H1 (cell line): ENCODE data around the gene LBP. TPM values are rescaled to one million over a fixed set of nuclear protein-coding genes. Genes with fewer than 3 reads are reported as not detected.
A peak's percentile ranks its signal among the peaks of the same experiment; 100 is the strongest.

Experiments
- CTCF ChIA-PET: fragments of 300-600 bp; sonication (Branson Sonifier 250); formaldehyde crosslinking; loops from one replicate; lab custom pipeline; 2021; ENCODE audit not compliant: partially characterized antibody; lab: Charles Lee
- POLR2A ChIA-PET: fragments of 300-600 bp; sonication (Branson Sonifier 250); formaldehyde crosslinking; loops from one replicate; lab custom pipeline; 2021; ENCODE audit warnings: inconsistent platforms; ENCODE audit not compliant: partially characterized antibody; lab: Charles Lee
- DNase-seq, 2 experiments: peaks; one replicate each; pipeline versions ENCODE4 v3.0.0 to v3.0.0-alpha.2; 2010 to 2022; ENCODE audit warnings: low spot score in 2 of 2, low read depth in 1 of 2, mixed read lengths in 1 of 2
- FAIRE-seq: peaks from 2 replicates; lab custom pipeline; 2011; peaks lifted over from hg19 to GRCh38; lab: Jason Lieb, UNC
- H2AFZ ChIP-seq: 2 replicates; pipeline ENCODE4 v1.8.1; 2012; ENCODE audit warnings: low read length, inconsistent platforms
- H2AK5ac ChIP-seq: 2 replicates; pipeline ENCODE4 v1.6.1; 2013; ENCODE audit warnings: low read depth, low read length
- H2BK120ac ChIP-seq: replicated peaks from 2 replicates; pipeline ENCODE3; 2013; ENCODE audit warnings: low read depth, low read length, inconsistent platforms
- H2BK12ac ChIP-seq: 2 replicates; pipeline ENCODE4 v1.6.1; 2013; ENCODE audit warnings: low read depth, low read length
- H2BK15ac ChIP-seq: 2 replicates; pipeline ENCODE4 v1.6.1; 2013; ENCODE audit warnings: low read length
- H2BK20ac ChIP-seq: 2 replicates; pipeline ENCODE4 v1.6.1; 2013; ENCODE audit warnings: low read length
- H2BK5ac ChIP-seq: 2 replicates; pipeline ENCODE4 v1.6.1; 2013; ENCODE audit warnings: low read depth, low read length
- H3K14ac ChIP-seq: 2 replicates; pipeline ENCODE4 v1.6.1; 2013; ENCODE audit warnings: inconsistent platforms; ENCODE audit not compliant: insufficient read length
- H3K18ac ChIP-seq: 2 replicates; pipeline ENCODE4 v1.6.1; 2013; ENCODE audit warnings: low read length; ENCODE audit errors: extremely low read depth
- H3K23ac ChIP-seq: 2 replicates; pipeline ENCODE4 v1.6.1; 2013; ENCODE audit warnings: inconsistent platforms; ENCODE audit not compliant: insufficient read length
- H3K23me2 ChIP-seq: 2 replicates; pipeline ENCODE4 v1.6.1; 2013; ENCODE audit warnings: low read depth, low read length
- H3K27ac ChIP-seq: 2 replicates; pipeline ENCODE4 v1.6.1; 2011; ENCODE audit warnings: low read depth, low read length, inconsistent platforms
- H3K27me3 ChIP-seq, 4 experiments: replicated peaks in 1 of 4; 1 replicate in 1 of 4; 2 replicates in 3 of 4; pipeline versions ENCODE4 v1.6.1 to v1.8.1; 2011 to 2013; ENCODE audit warnings: low read length in 3 of 4, mild to moderate bottlenecking in 3 of 4, inconsistent platforms in 2 of 4, mixed read lengths in 2 of 4, moderate library complexity in 1 of 4; ENCODE audit not compliant: control insufficient read depth in 3 of 4, insufficient read depth in 3 of 4; ENCODE audit errors: extremely low read depth in 1 of 4
- H3K36me3 ChIP-seq, 4 experiments: 2 replicates each; pipeline versions ENCODE4 v1.6.1 to v1.8.1; 2011 to 2013; ENCODE audit warnings: mild to moderate bottlenecking in 4 of 4, low read length in 3 of 4, moderate library complexity in 2 of 4, control low read depth in 1 of 4, inconsistent platforms in 1 of 4; ENCODE audit not compliant: insufficient read depth in 4 of 4, control insufficient read depth in 2 of 4
- H3K4ac ChIP-seq: replicated peaks from 2 replicates; pipeline ENCODE3; 2013; ENCODE audit warnings: low read length, low read depth, mixed read lengths, inconsistent platforms; ENCODE audit not compliant: insufficient read length
- H3K4me1 ChIP-seq, 4 experiments: replicated peaks in 1 of 4; 1 replicate in 1 of 4; 2 replicates in 3 of 4; pipeline versions ENCODE4 v1.6.1 to v1.8.1; 2011 to 2013; ENCODE audit warnings: low read length in 3 of 4, inconsistent platforms in 2 of 4, mixed read lengths in 1 of 4; ENCODE audit not compliant: insufficient read depth in 4 of 4, control insufficient read depth in 3 of 4
- H3K4me2 ChIP-seq, 2 experiments: 2 replicates each; pipeline versions ENCODE4 v1.6.1 to v1.8.1; 2011 to 2013; ENCODE audit warnings: low read depth in 2 of 2, low read length in 2 of 2, control low read depth in 1 of 2, inconsistent platforms in 1 of 2, mild to moderate bottlenecking in 1 of 2; ENCODE audit not compliant: insufficient read depth in 1 of 2
- H3K4me3 ChIP-seq, 4 experiments: fragments of 200-600, 300-600 bp in 1 of 4; sonication (generic), shearing (Covaris generic), sonication (Bioruptor Twin) in 1 of 4; 2 replicates each; pipeline versions ENCODE4 v1.5.1 to v1.8.1; 2011 to 2016; ENCODE audit warnings: low read length in 4 of 4, low read depth in 3 of 4, control low read depth in 2 of 4, inconsistent platforms in 2 of 4, mild to moderate bottlenecking in 2 of 4, mixed read lengths in 1 of 4, moderate library complexity in 1 of 4; ENCODE audit not compliant: insufficient read depth in 2 of 4; ENCODE audit errors: extremely low read depth in 1 of 4
- H3K56ac ChIP-seq: replicated peaks from 2 replicates; pipeline ENCODE3; 2013; ENCODE audit warnings: low read depth, mild to moderate bottlenecking, mixed read lengths, low read length, inconsistent platforms; ENCODE audit not compliant: insufficient read length
- H3K79me1 ChIP-seq: 2 replicates; pipeline ENCODE4 v1.6.1; 2013; ENCODE audit warnings: low read depth, low read length, control low read depth
- H3K79me2 ChIP-seq, 2 experiments: 2 replicates each; pipeline versions ENCODE4 v1.6.1 to v1.8.1; 2012 to 2013; ENCODE audit warnings: low read length in 2 of 2, mild to moderate bottlenecking in 2 of 2, inconsistent platforms in 1 of 2; ENCODE audit not compliant: insufficient read depth in 2 of 2, control insufficient read depth in 1 of 2
- H3K9ac ChIP-seq, 4 experiments: replicated peaks in 1 of 4; 1 replicate in 1 of 4; 2 replicates in 3 of 4; pipeline versions ENCODE4 v1.6.1 to v1.8.1; 2011 to 2013; ENCODE audit warnings: low read depth in 3 of 4, low read length in 3 of 4, control low read depth in 2 of 4, mild to moderate bottlenecking in 2 of 4, moderate library complexity in 2 of 4, inconsistent platforms in 1 of 4; ENCODE audit errors: extremely low read depth in 1 of 4
- H3K9me3 ChIP-seq, 2 experiments: 2 replicates each; pipeline versions ENCODE4 v1.6.1 to v1.8.1; 2012 to 2013; ENCODE audit warnings: mild to moderate bottlenecking in 2 of 2, moderate library complexity in 2 of 2, control low read depth in 1 of 2, inconsistent platforms in 1 of 2, low read depth in 1 of 2, low read length in 1 of 2, mixed read lengths in 1 of 2; ENCODE audit not compliant: insufficient read depth in 2 of 2
- H4K20me1 ChIP-seq, 2 experiments: replicated peaks in 1 of 2; 2 replicates each; pipeline versions ENCODE3 to v1.8.1; 2011 to 2013; ENCODE audit warnings: inconsistent platforms in 2 of 2, low read length in 2 of 2, mild to moderate bottlenecking in 1 of 2; ENCODE audit not compliant: insufficient read depth in 2 of 2, control insufficient read depth in 1 of 2
- H4K5ac ChIP-seq: 2 replicates; pipeline ENCODE4 v1.6.1; 2013; ENCODE audit warnings: low read length, low read depth, mixed read lengths, inconsistent platforms; ENCODE audit not compliant: insufficient read length
- H4K8ac ChIP-seq: 2 replicates; pipeline ENCODE4 v1.8.0; 2013; ENCODE audit warnings: mild to moderate bottlenecking, moderate library complexity, low read length, inconsistent platforms; ENCODE audit not compliant: insufficient read depth; ENCODE audit errors: extremely low read depth
- H4K91ac ChIP-seq: replicated peaks from 2 replicates; pipeline ENCODE3; 2013; ENCODE audit warnings: low read length, mixed read lengths, inconsistent platforms; ENCODE audit not compliant: insufficient read length
- CEBPB ChIP-seq: IDR thresholded peaks from 2 replicates; pipeline ENCODE4 v1.6.1; 2012; ENCODE audit warnings: low read depth, low read length
- EZH2 ChIP-seq: fragments of 200-600 bp; sonication (generic); IDR thresholded peaks from 2 replicates; pipeline ENCODE4 v1.7.1; 2012; ENCODE audit warnings: low read depth, mild to moderate bottlenecking, moderate library complexity, low read length, inconsistent platforms; ENCODE audit not compliant: severe bottlenecking
- KDM1A ChIP-seq: fragments of 200-600, 300-600 bp; sonication (generic); IDR thresholded peaks from 2 replicates; pipeline ENCODE4 v1.7.1; 2016; ENCODE audit warnings: mild to moderate bottlenecking, low read length, borderline replicate concordance
- MAFK ChIP-seq: IDR thresholded peaks from 2 replicates; pipeline ENCODE4 v1.6.1; 2012; ENCODE audit warnings: low read depth, mild to moderate bottlenecking, improper control_type of control experiment, low read length
- POLR2A ChIP-seq, 2 experiments: IDR thresholded peaks; 1 replicate in 1 of 2; 2 replicates in 1 of 2; pipeline ENCODE4 v1.6.1; 2011; ENCODE audit warnings: low read depth in 2 of 2, low read length in 2 of 2, mild to moderate bottlenecking in 2 of 2; ENCODE audit errors: control extremely low read depth in 1 of 2
- POU5F1 ChIP-seq: IDR thresholded peaks from 2 replicates; pipeline ENCODE4 v1.6.1; 2011; ENCODE audit warnings: low read depth, mild to moderate bottlenecking, low read length, moderate library complexity
- RAD21 ChIP-seq, 2 experiments: IDR thresholded peaks in 1 of 2; conservative IDR thresholded peaks in 1 of 2; 2 replicates each; pipeline ENCODE4 v1.6.1; 2011; ENCODE audit warnings: low read depth in 2 of 2, low read length in 2 of 2, improper control_type of control experiment in 1 of 2, inconsistent platforms in 1 of 2, mild to moderate bottlenecking in 1 of 2, moderate library complexity in 1 of 2
- RNF2 ChIP-seq: fragments of 200-900, 300-1000 bp; sonication (generic); IDR thresholded peaks from 2 replicates; pipeline ENCODE4 v1.7.1; 2016; ENCODE audit warnings: borderline replicate concordance, low read depth, mild to moderate bottlenecking, antibody characterized with exemption, low read length; ENCODE audit not compliant: poor library complexity, severe bottlenecking; ENCODE audit errors: missing control alignments
- RXRA ChIP-seq: IDR thresholded peaks from 2 replicates; pipeline ENCODE4 v1.6.1; 2011; ENCODE audit warnings: low read depth, mild to moderate bottlenecking, low read length, moderate library complexity; ENCODE audit not compliant: insufficient read depth
- SAP30 ChIP-seq: fragments of 300-600 bp; sonication (generic); IDR thresholded peaks from 2 replicates; pipeline ENCODE4 v1.7.1; 2012; ENCODE audit warnings: low read length, moderate library complexity, mild to moderate bottlenecking, inconsistent platforms; ENCODE audit not compliant: insufficient read depth, insufficient replicate concordance
- SIN3A ChIP-seq, 2 experiments: IDR thresholded peaks in 1 of 2; conservative IDR thresholded peaks in 1 of 2; 2 replicates each; pipeline ENCODE4 v1.6.1; 2011 to 2012; ENCODE audit warnings: low read length in 2 of 2, improper control_type of control experiment in 1 of 2, low read depth in 1 of 2, mild to moderate bottlenecking in 1 of 2
- TAF1 ChIP-seq: IDR thresholded peaks from 2 replicates; pipeline ENCODE4 v1.6.1; 2011; ENCODE audit warnings: mild to moderate bottlenecking, low read depth, low read length
- YY1 ChIP-seq: IDR thresholded peaks from 2 replicates; pipeline ENCODE4 v1.6.1; 2011; ENCODE audit warnings: low read depth, mild to moderate bottlenecking, low read length
- WGBS, 2 experiments: shearing (Covaris generic) in 1 of 2; methylation state at CpG; one replicate each; pipeline versions ENCODE4 v1.1.6 to v1.1.7; 2013 to 2015; ENCODE audit warnings: low lambda C conversion rate in 2 of 2, mixed read lengths in 2 of 2, inconsistent platforms in 1 of 2, low coverage in 1 of 2, missing lambda C conversion rate in 1 of 2; ENCODE audit not compliant: insufficient replicate concordance in 2 of 2, insufficient coverage in 1 of 2, insufficient read length in 1 of 2; ENCODE audit errors: extremely low coverage in 1 of 2, missing lambda C conversion rate in 1 of 2; 5-methylcytosine and 5-hydroxymethylcytosine counted together
- polyA plus RNA-seq, 7 experiments: library from polyadenylated mRNA; depleted of rRNA in 3 of 7; stranded (reverse) in 5 of 7; unstranded in 2 of 7; fragments of >200 nt in 5 of 7; fragments of 200-250 nt in 2 of 7; gene quantifications; 1 replicate in 5 of 7; 2 replicates in 1 of 7; 4 replicates in 1 of 7; pipeline versions ENCODE4 v1.2.1 to v1.2.3, GENCODE V29; 2011 to 2013; ENCODE audit warnings: missing spikeins in 2 of 7, mixed read lengths in 2 of 7
- total RNA-seq: library from RNA; stranded (reverse); fragmentation: NEBNext Ultra II Directional; extraction: Animal tissue kit (Norgen Biotek cat#: 25700); gene quantifications from 2 replicates; pipeline ENCODE4 v1.2.1, GENCODE V29; 2021

The LBP gene
- total and polyA plus RNA-seq, 2 of the 8 experiments (the other 6 are each of a cell fraction or from before 2014, with no cell fraction given), result 0.60 to 0.63 TPM

DNA sequence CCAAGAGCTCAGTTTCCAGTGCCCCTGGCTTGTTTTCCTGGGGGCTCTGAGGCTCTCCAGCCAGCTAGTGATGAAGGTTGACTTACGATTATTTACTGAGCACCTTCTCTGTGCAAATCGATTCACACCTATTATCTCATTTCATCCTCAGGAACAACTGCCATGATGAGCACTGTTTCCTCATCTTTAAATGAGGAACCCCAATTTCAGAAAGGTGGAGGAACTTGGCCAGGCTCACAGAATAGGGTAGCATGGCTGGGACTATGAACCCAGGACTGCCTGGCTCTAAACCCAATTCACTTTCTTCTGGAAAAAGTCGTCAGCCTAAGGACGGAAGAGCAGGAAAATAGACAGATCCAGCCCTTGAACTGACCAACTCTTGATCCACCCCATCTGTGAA lies 45.8 kb upstream of the LBP start:
- Histone ChIP-seq H4K5ac (no peak overlapping the region), H3K4me1 (peaks cover 0 to 11% (median 5%) of the 10 kb centered on the region in 4 experiments; a peak in 4 of 7 replicates), H3K18ac (no peak overlapping the region; the same call in 1 of the 2 replicates), H3K27me3 (no peaks in the 10 kb centered on the region; a peak in 1 of 7 replicates), H2AFZ (0 out of 2 replicates have a peak overlapping the region, but pooled peaks have one; percentile 66), H2BK5ac (0 out of 2 replicates have a peak overlapping the region, but pooled peaks have one; percentile 49), H4K91ac (no peak overlapping the region), H2AK5ac (no peak overlapping the region), H2BK12ac (no peak overlapping the region), H4K8ac (no peak overlapping the region), H3K79me1 (no peaks in the 10 kb centered on the region), H3K56ac (no peak overlapping the region), H3K27ac (no peak overlapping the region), H3K14ac (no peak overlapping the region), H3K23ac (no peak overlapping the region), H3K4me3 (no peak overlapping the region), H3K23me2 (no peaks in the 10 kb centered on the region), H2BK15ac (no peak overlapping the region), H3K4ac (no peak overlapping the region), H3K36me3 (no peaks in the 10 kb centered on the region), H4K20me1 (no peaks in the 10 kb centered on the region), H3K79me2 (no peaks in the 10 kb centered on the region), H3K9ac (no peak overlapping the region), H3K9me3 (no peaks in the 10 kb centered on the region), H3K4me2 (peak overlapping the region in 1 of 2 experiments; percentile 7; a peak in 1 of 4 replicates), H2BK120ac (no peak overlapping the region), H2BK20ac (no peak overlapping the region)
- WGBS, 2 experiments, result 81% methylated on average over 4 of the region's 4 CpGs; no CpG with 5 or more reads in 1 of the 2 experiments
- ChIA-PET POLR2A (interaction anchor here (0.6 kb wide), 1 partner anchor 119 kb away, joined by 3 read pairs; no protein-coding TSS in a partner anchor), CTCF (interaction anchor here (0.9 to 2.1 kb wide), 8 partner anchors 10 to 243 kb away, joined by 3 to 10 read pairs (median 4); no protein-coding TSS in a partner anchor)
- DNase-seq, result no peak
- FAIRE-seq, result no peak
- TF ChIP-seq SAP30 (no peak), RNF2 (no peak), POLR2A (IDR thresholded peaks at IDR 0.05; ENCODE audit: control extremely low read depth in 1 of 2, low read depth in 2 of 2, low read length in 2 of 2) (no peak), EZH2 (no peak), RAD21 (IDR thresholded peaks at IDR 0.05 in 1 of 2, conservative IDR thresholded peaks at IDR 0.05 in 1 of 2; ENCODE audit: low read depth in 2 of 2, low read length in 2 of 2) (no peak), KDM1A (no peak), POU5F1 (no peak), SIN3A (conservative IDR thresholded peaks at IDR 0.05 in 1 of 2, IDR thresholded peaks at IDR 0.05 in 1 of 2; ENCODE audit: low read depth in 1 of 2, low read length in 2 of 2) (no peak), RXRA (no peak), YY1 (no peak), CEBPB (no peak), TAF1 (no peak), MAFK (no peak)
